H1 (cell line): ENCODE data around the gene PCDHA1. TPM values are rescaled to one million over a fixed set of nuclear protein-coding genes. Genes with fewer than 3 reads are reported as not detected.

Experiments
- BCL11A ChIP-seq, 2 experiments: IDR thresholded peaks; one replicate each; pipeline ENCODE4 v1.6.1; 2011; ENCODE audit warnings: low read depth in 2 of 2, low read length in 2 of 2, mild to moderate bottlenecking in 2 of 2
- BRCA1 ChIP-seq: IDR thresholded peaks from 2 replicates; pipeline ENCODE4 v1.6.1; 2012; ENCODE audit warnings: low read depth, low read length, improper control_type of control experiment
- EZH2 ChIP-seq: fragments of 200-600 bp; sonication (generic); IDR thresholded peaks from 2 replicates; pipeline ENCODE4 v1.7.1; 2012; ENCODE audit warnings: low read depth, mild to moderate bottlenecking, moderate library complexity, low read length, inconsistent platforms; ENCODE audit not compliant: severe bottlenecking
- GABPA ChIP-seq: IDR thresholded peaks from 2 replicates; pipeline ENCODE4 v1.6.1; 2011; ENCODE audit warnings: mild to moderate bottlenecking, low read length, moderate library complexity, borderline replicate concordance; ENCODE audit not compliant: insufficient read depth
- SIRT6 ChIP-seq: IDR thresholded peaks from one replicate; pipeline ENCODE4 v1.7.1; 2012; ENCODE audit warnings: low read length, inconsistent platforms
- TAF7 ChIP-seq: optimal IDR thresholded peaks from 2 replicates; pipeline ENCODE3; 2011; ENCODE audit warnings: low read depth, mild to moderate bottlenecking, inconsistent platforms, low read length, moderate library complexity, borderline replicate concordance
- polyA plus RNA-seq, 7 experiments: library from polyadenylated mRNA; depleted of rRNA in 3 of 7; stranded (reverse) in 5 of 7; unstranded in 2 of 7; fragments of >200 nt in 5 of 7; fragments of 200-250 nt in 2 of 7; gene quantifications; 1 replicate in 5 of 7; 2 replicates in 1 of 7; 4 replicates in 1 of 7; pipeline versions ENCODE4 v1.2.1 to v1.2.3, GENCODE V29; 2011 to 2013; ENCODE audit warnings: missing spikeins in 2 of 7, mixed read lengths in 2 of 7
- total RNA-seq: library from RNA; stranded (reverse); fragmentation: NEBNext Ultra II Directional; extraction: Animal tissue kit (Norgen Biotek cat#: 25700); gene quantifications from 2 replicates; pipeline ENCODE4 v1.2.1, GENCODE V29; 2021

The PCDHA1 gene
- total and polyA plus RNA-seq, 2 of the 8 experiments (the other 6 are each of a cell fraction or from before 2014, with no cell fraction given): 0.23 to 0.50 TPM

DNA sequence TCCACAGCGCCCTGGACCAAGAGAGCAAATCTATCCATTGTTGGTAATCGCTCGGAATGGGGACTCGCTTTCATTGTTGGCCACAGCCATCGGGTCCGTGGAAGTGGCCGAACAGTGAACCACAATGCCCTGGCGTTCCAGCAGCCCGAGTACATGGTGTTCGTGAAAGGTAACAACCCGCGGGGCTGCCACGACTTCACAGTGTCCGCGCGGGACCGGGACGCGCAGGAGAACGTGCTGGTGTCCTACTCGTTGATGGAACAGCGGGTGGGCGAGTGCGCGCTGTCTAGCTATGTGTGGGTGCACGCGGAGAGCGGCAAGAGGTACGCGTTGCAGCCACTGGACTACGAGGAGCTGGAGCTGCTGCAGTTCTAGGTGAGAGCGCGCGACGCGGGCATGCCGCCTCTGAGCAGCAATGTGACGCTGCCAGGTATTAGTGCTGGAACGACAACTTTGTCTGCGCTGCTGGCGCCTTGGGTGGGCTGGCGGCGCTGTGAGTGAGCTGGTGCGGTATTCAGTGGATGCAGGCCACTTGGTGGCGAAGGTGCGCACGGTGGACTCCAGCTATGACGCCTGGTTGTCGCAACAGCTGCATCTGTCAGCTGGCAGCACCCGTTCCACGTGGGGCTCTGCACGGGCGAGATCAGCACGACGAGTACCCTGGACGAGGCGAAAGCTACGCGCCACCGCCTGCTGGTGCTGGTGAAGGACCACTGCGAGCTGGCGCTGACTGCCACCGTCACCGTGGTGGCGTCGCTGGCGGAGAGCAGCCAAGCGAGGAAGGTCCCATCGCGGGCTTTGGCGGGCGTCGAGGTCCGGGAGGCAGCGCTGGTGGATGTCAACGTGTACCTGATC lies 76.7 kb downstream of the PCDHA1 start (continued):
- TF ChIP-seq GABPA (no peak), BRCA1 (no peak), SIRT6 (no peak), BCL11A (IDR thresholded peaks at IDR 0.05; ENCODE audit: low read depth in 2 of 2, low read length in 2 of 2) (no peak), TAF7 (no peak), EZH2 (no peak)
